CD4-positive, alpha-beta T cell (primary cell): ENCODE results near the gene TEX13D. TPM values are rescaled to one million over a fixed set of nuclear protein-coding genes. Genes with fewer than 3 reads are reported as not detected.

Source experiments
- ATAC-seq: fragments of 200-7000 bp; cut with Tn5 transposase; one replicate; pipeline ENCODE4 v1.10.0; 2022; ENCODE audit warnings: mild to moderate bottlenecking; ENCODE audit not compliant: poor library complexity
- CTCF ChIA-PET: fragments of 350-600 bp; sonication (Branson Sonifier 250); formaldehyde crosslinking; loops from one replicate; lab custom pipeline; 2021; ENCODE audit warnings: antibody characterized with exemption, inconsistent platforms; lab: Charles Lee
- POLR2A ChIA-PET: fragments of 350-600 bp; sonication (Branson Sonifier 250); formaldehyde crosslinking; loops from one replicate; lab custom pipeline; 2021; ENCODE audit warnings: antibody characterized with exemption, inconsistent platforms; lab: Charles Lee
- DNase-seq, 14 experiments: peaks; one replicate each; pipeline ENCODE4 v3.0.0-alpha.2; 2013 to 2020; ENCODE audit warnings: mixed read lengths in 2 of 14
- H3K27ac ChIP-seq, 2 donors: one replicate each; pipeline versions ENCODE4 v1.5.1 to v1.7.0; 2013; ENCODE audit warnings: low read length in 2 of 2, low read depth in 1 of 2, mild to moderate bottlenecking in 1 of 2
- H3K27me3 ChIP-seq, 2 experiments: 1 replicate in 1 of 2; 2 replicates in 1 of 2; pipeline versions ENCODE4 v1.6.1 to v1.7.0; 2013; ENCODE audit warnings: low read length in 2 of 2, control low read depth in 1 of 2, mild to moderate bottlenecking in 1 of 2, moderate library complexity in 1 of 2; ENCODE audit not compliant: insufficient read depth in 2 of 2, control insufficient read depth in 1 of 2
- H3K36me3 ChIP-seq: one replicate; pipeline ENCODE4 v1.6.1; 2013; ENCODE audit warnings: low read length, control low read depth; ENCODE audit not compliant: insufficient read depth
- H3K4me1 ChIP-seq: one replicate; pipeline ENCODE4 v1.6.1; 2013; ENCODE audit warnings: low read length, control low read depth; ENCODE audit not compliant: insufficient read depth
- H3K4me3 ChIP-seq: one replicate; pipeline ENCODE4 v1.5.1; 2013; ENCODE audit warnings: mild to moderate bottlenecking, low read length, moderate library complexity
- H3K9me3 ChIP-seq, 2 experiments: 1 replicate in 1 of 2; 2 replicates in 1 of 2; pipeline versions ENCODE4 v1.6.1 to v1.7.0; 2013; ENCODE audit warnings: low read length in 2 of 2, mild to moderate bottlenecking in 2 of 2, control low read depth in 1 of 2, moderate library complexity in 1 of 2; ENCODE audit not compliant: control insufficient read depth in 1 of 2, insufficient read depth in 1 of 2
- H3K27ac Mint-ChIP-seq: one replicate; pipeline ENCODE4 v1.8.0; 2020; ENCODE audit warnings: mixed read lengths
- H3K27me3 Mint-ChIP-seq: one replicate; pipeline ENCODE4 v1.8.0; 2021; ENCODE audit warnings: mixed read lengths
- H3K36me3 Mint-ChIP-seq: one replicate; pipeline ENCODE4 v1.8.0; 2021; ENCODE audit warnings: low read depth, mixed read lengths
- H3K4me1 Mint-ChIP-seq: one replicate; pipeline ENCODE4 v1.8.0; 2021; ENCODE audit warnings: low read depth, mixed read lengths
- H3K4me3 Mint-ChIP-seq: one replicate; pipeline ENCODE4 v1.8.0; 2020; ENCODE audit warnings: mild to moderate bottlenecking, mixed read lengths
- H3K9me3 Mint-ChIP-seq: one replicate; pipeline ENCODE4 v1.8.0; 2020; ENCODE audit warnings: mixed read lengths
- CTCF ChIP-seq: fragments of 200-600 bp; IDR thresholded peaks from one replicate; pipeline ENCODE4 v1.8.0; 2022; ENCODE audit warnings: antibody characterized with exemption, mild to moderate bottlenecking
- intact Hi-C, 2 experiments: fragments of 100-400 bp; cut with DNase I in 1 of 2; cut with micrococcal nuclease in 1 of 2; formaldehyde crosslinking; loops; one replicate each; pipeline versions ENCODE4 v1.15.1 to v1.9.0; 2023 to 2025; cut with DNase I, micrococcal nuclease
- total RNA-seq, 174 experiments: library from RNA in 2 of 174; stranded (reverse) in 2 of 174; gene quantifications; one replicate each; pipeline ENCODE4 v1.2.3 and lab custom pipeline; 2021 to 2026

The TEX13D gene
- total RNA-seq, 2 experiments from 2014 or later = not detected

GRCh38 chrX:124337916-124338315, 5.5 kb downstream of the TEX13D start:
- Histone ChIP-seq H3K36me3 (no peaks in the 10 kb centered on the region), H3K9me3 (peaks cover 0 to 4% of the 10 kb centered on the region in 2 experiments), H3K4me1 (peaks cover 17% of the 10 kb centered on the region), H3K27ac (no peak overlapping the region), H3K27me3 (no peaks in the 10 kb centered on the region), H3K4me3 (no peak overlapping the region)
- Mint-ChIP-seq H3K4me3 (no peak overlapping the region), H3K27ac (no peak overlapping the region), H3K27me3 (no peaks in the 10 kb centered on the region), H3K4me1 (peaks cover 41% of the 10 kb centered on the region), H3K9me3 (no peaks in the 10 kb centered on the region), H3K36me3 (no peaks in the 10 kb centered on the region)
- ChIA-PET POLR2A (interaction anchor here (1.2 kb wide), 1 partner anchor 9 kb away, joined by 5 read pairs; no protein-coding TSS in a partner anchor), CTCF (no interaction called here)
- ATAC-seq (no peak), DNase-seq (no peak)
- TF ChIP-seq CTCF = no peak
- intact Hi-C loops = loop anchor here in 1 of 2 experiments (5.0 kb wide), 1 partner anchor 39 kb away; no protein-coding TSS in a partner anchor

GRCh38 chrX:124338733-124339514, 6.5 kb downstream of the TEX13D start:
- POLR2A ChIA-PET = interaction anchor here (1.2 to 1.8 kb wide), 3 partner anchors 10 to 121 kb away, joined by 5 to 10 read pairs (median 6); no protein-coding TSS in a partner anchor
- DNase-seq (peak in 8 of 14 experiments; percentile 4 to 80 (median 38)), ATAC-seq (peak; percentile 75)
- Histone ChIP-seq H3K36me3 (no peaks in the 10 kb centered on the region), H3K9me3 (no peaks in the 10 kb centered on the region), H3K27ac (no peak overlapping the region), H3K4me1 (peaks cover 22% of the 10 kb centered on the region), H3K4me3 (no peak overlapping the region), H3K27me3 (no peaks in the 10 kb centered on the region)
- H3K27me3 Mint-ChIP-seq = no peaks in the 10 kb centered on the region
- intact Hi-C loops = loop anchor here in 1 of 2 experiments (5.0 kb wide), 1 partner anchor 38 kb away; no protein-coding TSS in a partner anchor
- CTCF ChIA-PET = no interaction called here
- H3K4me3 Mint-ChIP-seq = peak overlapping the region; percentile 25
- no peaks in the 10 kb centered on the region for H3K9me3 Mint-ChIP-seq
- peaks cover 51% of the 10 kb centered on the region for H3K4me1 Mint-ChIP-seq
- no peaks in the 10 kb centered on the region for H3K36me3 Mint-ChIP-seq
- no peak for TF ChIP-seq CTCF
- peak overlapping the region; percentile 87 for H3K27ac Mint-ChIP-seq

DNA sequence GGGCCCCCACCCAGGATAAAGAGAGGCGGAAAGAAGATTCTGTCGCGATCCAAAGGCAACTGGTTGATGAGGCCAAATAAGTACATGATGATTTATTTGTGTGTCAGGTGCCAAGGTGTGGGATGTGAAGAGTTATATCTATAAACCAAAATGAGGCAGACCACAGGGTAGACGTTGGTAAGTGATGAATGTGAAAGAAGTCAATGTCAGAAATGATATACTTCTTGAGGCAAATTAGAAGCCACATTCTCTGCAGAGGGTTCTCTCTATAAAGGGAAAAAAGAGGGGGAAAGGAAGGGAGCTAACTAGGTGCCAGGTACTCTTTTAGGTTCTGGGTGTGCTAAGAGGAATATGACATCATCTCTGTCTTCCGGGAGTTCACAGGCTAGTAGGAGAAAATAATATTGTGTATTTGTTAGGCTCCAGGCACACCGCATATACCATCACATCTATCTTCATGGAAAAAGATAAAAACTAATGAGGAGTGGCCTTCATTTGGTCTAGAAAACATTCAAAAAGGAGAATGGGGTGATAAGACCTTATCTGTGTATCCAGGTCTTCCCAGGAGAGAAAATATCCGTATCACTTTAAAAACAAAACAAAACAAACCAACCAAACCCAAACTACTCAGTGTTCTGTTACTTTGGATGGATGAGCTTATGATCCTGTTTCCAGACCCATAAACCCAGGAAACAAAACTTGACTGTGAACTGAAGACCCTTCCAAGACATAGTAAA, 9.1 kb downstream of the TEX13D start:
- DNase-seq (peak in 1 of 14 experiments; percentile 54), ATAC-seq (no peak)
- POLR2A ChIA-PET = interaction anchor here (1.0 to 1.2 kb wide), 3 partner anchors 13 to 125 kb away, joined by 3 read pairs; no protein-coding TSS in a partner anchor
- TF ChIP-seq CTCF = no peak
- Histone ChIP-seq H3K27me3 (no peaks in the 10 kb centered on the region), H3K9me3 (no peaks in the 10 kb centered on the region), H3K27ac (peak overlapping the region; percentile 59 to 65), H3K36me3 (no peaks in the 10 kb centered on the region), H3K4me1 (peaks cover 34% of the 10 kb centered on the region), H3K4me3 (no peak overlapping the region)
- peak overlapping the region; percentile 89 for H3K4me3 Mint-ChIP-seq
- H3K4me1 Mint-ChIP-seq = peaks cover 64% of the 10 kb centered on the region
- H3K36me3 Mint-ChIP-seq = peaks cover 3% of the 10 kb centered on the region
- CTCF ChIA-PET = no interaction called here
- peak overlapping the region; percentile 95 for H3K27ac Mint-ChIP-seq
- H3K27me3 Mint-ChIP-seq = no peaks in the 10 kb centered on the region
- H3K9me3 Mint-ChIP-seq = no peaks in the 10 kb centered on the region
- intact Hi-C loops = loop anchor here in 1 of 2 experiments (10.0 kb wide), 2 partner anchors 377 to 393 kb away; partner anchors contain the start of gene STAG2
